ENCODE measurements around the gene ZFAND5. TPM values are rescaled to one million over a fixed set of nuclear protein-coding genes. Genes with fewer than 3 reads are reported as not detected.

ZFAND5 gene
- total RNA-seq, 1 experiment from 2014 or later: 227 TPM

GRCh38 chr9:72353455-72354116 is 11.4 kb downstream of the ZFAND5 start:
- H4K20me1 ChIP-seq (ENCODE audit: insufficient read depth): peaks cover 37% of the 10 kb centered on the region
- no TSS peak for BruUV-seq (replicated peaks)
- no peak overlapping the region for H3K4me3 ChIP-seq
- ChIA-PET POLR2A (ENCODE audit: unreplicated experiment) (interaction anchor here (0.6 to 1.0 kb wide), 3 partner anchors 8 to 274 kb away, joined by 4 to 8 read pairs (median 5); partner anchors contain the start of gene ZFAND5), CTCF (no interaction called here)
- peaks cover 49% of the 10 kb centered on the region for H3K36me3 ChIP-seq (ENCODE audit: low read depth)
- H3F3A ChIP-seq (ENCODE audit: insufficient read depth, low read depth): peaks cover 78% of the 10 kb centered on the region
- no peak overlapping the region for H2AFZ ChIP-seq
- no peaks in the 10 kb centered on the region for H3K9me2 ChIP-seq (ENCODE audit: insufficient read depth)
- intact Hi-C loops (cut with micrococcal nuclease; ENCODE audit: unreplicated experiment): loop anchor here (5.0 kb wide), 2 partner anchors 46 to 61 kb away; no protein-coding TSS in a partner anchor
- no peaks in the 10 kb centered on the region for H3K27me3 ChIP-seq (ENCODE audit: insufficient read depth, low read depth)
- peak overlapping the region; percentile 10 for H3K27ac ChIP-seq
- H3K79me2 ChIP-seq (ENCODE audit: low read depth): peaks cover 51% of the 10 kb centered on the region
- no peaks in the 10 kb centered on the region for H3K9me3 ChIP-seq (ENCODE audit: insufficient read depth, low read depth)
- no peak for DNase-seq
- TF ChIP-seq EZH2 (IDR thresholded peaks at IDR 0.05; ENCODE audit: low read depth) (no peak), CTCF (conservative IDR thresholded peaks at IDR 0.05) (no peak)
- H3K4me2 ChIP-seq: no peak overlapping the region
- peaks cover 26% of the 10 kb centered on the region for H3K4me1 ChIP-seq (replicated peaks; ENCODE audit: insufficient read depth)

DNA sequence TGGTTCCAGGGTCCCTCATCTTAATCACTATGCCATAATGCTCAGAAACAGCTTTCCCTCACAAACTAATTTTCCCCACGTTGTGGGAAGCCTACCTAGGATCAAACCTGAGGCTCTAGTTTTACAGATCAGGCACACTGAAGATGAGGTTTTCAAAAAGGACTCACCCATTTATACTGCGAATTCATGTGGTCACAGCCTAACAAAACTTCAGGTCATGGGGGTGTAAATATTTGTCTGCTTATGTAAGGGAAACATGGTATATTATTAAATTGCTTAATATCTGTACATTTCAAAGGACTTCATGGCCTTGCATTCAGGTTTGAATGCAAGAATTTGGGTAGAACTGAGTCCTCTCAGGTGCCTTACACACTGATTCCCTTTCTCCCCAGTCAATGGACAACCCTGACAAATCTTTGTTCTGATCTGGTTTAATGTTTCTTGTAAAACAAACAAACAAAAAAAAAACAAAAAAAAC is 12.1 kb downstream of the ZFAND5 start:
- DNase-seq: peak in 1 of 2 experiments; percentile 60
- Histone ChIP-seq H3F3A (ENCODE audit: insufficient read depth, low read depth) (peaks cover 72% of the 10 kb centered on the region), H3K9me2 (ENCODE audit: insufficient read depth) (no peaks in the 10 kb centered on the region), H3K4me2 (no peak overlapping the region), H4K20me1 (ENCODE audit: insufficient read depth) (peaks cover 31% of the 10 kb centered on the region), H3K27me3 (ENCODE audit: insufficient read depth, low read depth) (no peaks in the 10 kb centered on the region), H3K27ac (peak overlapping the region; percentile 10; the same call in 1 of the 2 replicates), H3K4me1 (replicated peaks; ENCODE audit: insufficient read depth) (peaks cover 19% of the 10 kb centered on the region), H3K4me3 (no peak overlapping the region), H2AFZ (no peak overlapping the region), H3K9me3 (ENCODE audit: insufficient read depth, low read depth) (no peaks in the 10 kb centered on the region), H3K79me2 (ENCODE audit: low read depth) (peaks cover 44% of the 10 kb centered on the region), H3K36me3 (ENCODE audit: low read depth) (peaks cover 43% of the 10 kb centered on the region)
- ChIA-PET CTCF (no interaction called here), POLR2A (ENCODE audit: unreplicated experiment) (interaction anchor here (0.6 to 1.0 kb wide), 3 partner anchors 9 to 275 kb away, joined by 4 to 8 read pairs (median 5); partner anchors contain the start of gene ZFAND5)
- no TSS peak for BruUV-seq (replicated peaks)
- intact Hi-C loops (cut with micrococcal nuclease; ENCODE audit: unreplicated experiment): loop anchor here (5.0 kb wide), 2 partner anchors 46 to 61 kb away; no protein-coding TSS in a partner anchor
- TF ChIP-seq CTCF (conservative IDR thresholded peaks at IDR 0.05) (no peak), EZH2 (IDR thresholded peaks at IDR 0.05; ENCODE audit: low read depth) (no peak)

- POLR2A ChIA-PET (ENCODE audit: unreplicated experiment): interaction anchor here (0.5 to 0.7 kb wide), 11 partner anchors 9 to 801 kb away, joined by 3 to 33 read pairs (median 5); no protein-coding TSS in a partner anchor
- H3K79me2 ChIP-seq (ENCODE audit: low read depth): peaks cover 33% of the 10 kb centered on the region
- H3K27me3 ChIP-seq (ENCODE audit: insufficient read depth, low read depth): no peaks in the 10 kb centered on the region
- no peaks in the 10 kb centered on the region for H3K9me2 ChIP-seq (ENCODE audit: insufficient read depth)
- H3K4me1 ChIP-seq (replicated peaks; ENCODE audit: insufficient read depth): 0 out of 2 replicates have a peak, but pooled peaks cover 9% of the 10 kb centered on the region
- H3K4me3 ChIP-seq: no peak overlapping the region
- CTCF ChIA-PET: interaction anchor here (0.6 to 0.7 kb wide), 3 partner anchors 36 to 59 kb away, joined by 3 read pairs; no protein-coding TSS in a partner anchor
- H3K36me3 ChIP-seq (ENCODE audit: low read depth): peaks cover 32% of the 10 kb centered on the region
- intact Hi-C loops (cut with micrococcal nuclease; ENCODE audit: unreplicated experiment): loop anchor here (5.0 kb wide), 2 partner anchors 44 to 59 kb away; no protein-coding TSS in a partner anchor
- H3F3A ChIP-seq (ENCODE audit: insufficient read depth, low read depth): peaks cover 60% of the 10 kb centered on the region
- TF ChIP-seq CTCF (conservative IDR thresholded peaks at IDR 0.05): no peak
- TF ChIP-seq EZH2 (IDR thresholded peaks at IDR 0.05; ENCODE audit: low read depth): no peak
- no peak overlapping the region for H2AFZ ChIP-seq
- peaks cover 19% of the 10 kb centered on the region for H4K20me1 ChIP-seq (ENCODE audit: insufficient read depth)
- H3K9me3 ChIP-seq (ENCODE audit: insufficient read depth, low read depth): no peaks in the 10 kb centered on the region
- DNase-seq: peak; percentile 28 to 66
- peak overlapping the region; percentile 16 for H3K27ac ChIP-seq
- no peak overlapping the region for H3K4me2 ChIP-seq
- BruUV-seq (replicated peaks): no TSS peak
Observed at GRCh38 chr9:72351538-72352453, 13.2 kb downstream of the ZFAND5 start.
